Heart left ventricle (tissue), 11 donors: ENCODE results near the gene RAD51C. TPM values are rescaled to one million over a fixed set of nuclear protein-coding genes. Genes with fewer than 3 reads are reported as not detected.

ENCODE experiments used
- polyA plus RNA-seq, 2 donors: library from polyadenylated mRNA; stranded (reverse); fragments of 200-250 nt; gene quantifications; one replicate each; pipeline ENCODE4 v1.2.3, GENCODE V29; 2013
- total RNA-seq, 9 donors: library from RNA; depleted of rRNA in 2 of 9; stranded (reverse); fragments of >200 nt in 2 of 9; fragmentation: NEBNext Ultra II Directional in 3 of 9; extraction: Animal tissue kit (Norgen Biotek cat#: 25700) in 3 of 9; gene quantifications; one replicate each; pipeline versions ENCODE4 v1.1.0 to v1.2.4, GENCODE V29; 2016 to 2023
- donor health status: ischemic (EF 13 %, LVEDD 7.1; RV severe dilation, severe dysfunction).
- donor health status: healthy with polysubstance abuse.
- donor health status: DM: no; HTN: yes; CAD: no.
- donor health status: DM: no; HTN: no; CAD: no.
- donor health status: ischemic (EF 25% LVEDD 5.7; RV mildly dilated, moderate dysfunction).
- donor health status: healthy.
- donor health status: DM: yes; HTN: yes; CAD: no.
- donor health status: PGD.
- donor health status: nonischemic (EF 23%, LVEDD 6.1; RV moderate dilation, normal function).

The RAD51C gene
- total and polyA plus RNA-seq, 11 donors, result 17.1 to 48.9 (median 39.6) TPM

Other genes with a start within 250 kb of the RAD51C start
- gene HSF5, start 204.2 kb upstream of the RAD51C start, total RNA-seq, result under 1 TPM in 2 of 9 donors, not detected in 7; 0.06 to 0.19 TPM
- not detected for gene HSF5, start 204.2 kb upstream of the RAD51C start, polyA plus RNA-seq
- 10 to 100 TPM; 10.9 to 24.9 (median 19.8) TPM for gene MTMR4, start 178.0 kb upstream of the RAD51C start, total RNA-seq
- gene MTMR4, start 178.0 kb upstream of the RAD51C start, polyA plus RNA-seq, result 10 to 100 TPM in 1 of 2 donors, 1 to 10 TPM in 1; 9.1 to 22.5 TPM
- under 1 TPM in 6 of 9 donors, not detected in 3; 0.08 to 0.36 (median 0.12) TPM for gene TEX14, start 557 bp upstream of the RAD51C start, total RNA-seq
- under 1 TPM; 0.04 to 0.08 TPM for gene TEX14, start 557 bp upstream of the RAD51C start, polyA plus RNA-seq
- gene PPM1E, start 63.3 kb downstream of the RAD51C start, total RNA-seq, result 1 to 10 TPM in 3 of 9 donors, under 1 TPM in 6; 0.20 to 4.0 (median 0.50) TPM
- 1 to 10 TPM in 1 of 2 donors, under 1 TPM in 1; 0.30 to 1.0 TPM for gene PPM1E, start 63.3 kb downstream of the RAD51C start, polyA plus RNA-seq